GM12892 (cell line): ENCODE results near the gene FGFBP1.

Experiments
- POLR2A ChIP-seq: IDR thresholded peaks from 2 replicates; pipeline ENCODE4 v1.6.1; 2011; ENCODE audit warnings: low read depth, low read length, control low read depth
- POLR2AphosphoS5 ChIP-seq: IDR thresholded peaks from 2 replicates; pipeline ENCODE4 v1.6.1; 2011; ENCODE audit warnings: low read depth, low read length, control low read depth

GRCh38 chr4:15956179-15956850, 17.8 kb upstream of the FGFBP1 start:
- TF ChIP-seq POLR2A: no peak
- no peak for TF ChIP-seq POLR2AphosphoS5
